Non-pigmented ciliary epithelial cell (primary cell): ENCODE results near the gene SLC7A8.

Experiments used
- DNase-seq: peaks from one replicate; pipeline ENCODE4 v3.0.0-alpha.2; 2010; ENCODE audit warnings: low read depth

Gene SLC7A8

GRCh38 chr14:23158779-23159178 is 24.7 kb downstream of the SLC7A8 start:
- DNase-seq: no peak

GRCh38 chr14:23154964-23155587 is 28.4 kb downstream of the SLC7A8 start:
- peak; percentile 79 for DNase-seq

- no peak for DNase-seq
These were observed 29.3 kb downstream of the SLC7A8 start for GRCh38 chr14:23153851-23154796.

GRCh38 chr14:23151342-23151741 is 32.1 kb downstream of the SLC7A8 start:
- DNase-seq: no peak

GRCh38 chr14:23149745-23150144 is 33.7 kb downstream of the SLC7A8 start:
- DNase-seq: no peak

GRCh38 chr14:23148591-23149249 is 34.7 kb downstream of the SLC7A8 start:
- DNase-seq: no peak

GRCh38 chr14:23147676-23148075 is 35.8 kb downstream of the SLC7A8 start:
- no peak for DNase-seq

- no peak for DNase-seq
These were observed 36.5 kb downstream of the SLC7A8 start for GRCh38 chr14:23146980-23147379.

GRCh38 chr14:23146351-23146910 is 37.0 kb downstream of the SLC7A8 start:
- DNase-seq: no peak

- no peak for DNase-seq
These were observed 37.6 kb downstream of the SLC7A8 start for GRCh38 chr14:23145794-23146350.

- DNase-seq: no peak
These were observed 39.5 kb downstream of the SLC7A8 start for GRCh38 chr14:23143911-23144310.

- no peak for DNase-seq
These were observed 40.6 kb downstream of the SLC7A8 start for GRCh38 chr14:23142826-23143225.

GRCh38 chr14:23141706-23142444 is 41.6 kb downstream of the SLC7A8 start:
- DNase-seq: no peak

GRCh38 chr14:23140371-23140770 is 43.1 kb downstream of the SLC7A8 start:
- no peak for DNase-seq

- no peak for DNase-seq
These were observed 43.6 kb downstream of the SLC7A8 start for GRCh38 chr14:23139874-23140273.

- no peak for DNase-seq
These were observed 45.5 kb downstream of the SLC7A8 start for GRCh38 chr14:23137813-23138535.

GRCh38 chr14:23137192-23137812 is 46.2 kb downstream of the SLC7A8 start:
- DNase-seq: no peak

GRCh38 chr14:23136566-23137133 is 46.8 kb downstream of the SLC7A8 start:
- DNase-seq: no peak

GRCh38 chr14:23132970-23133369 is 50.5 kb downstream of the SLC7A8 start:
- DNase-seq: no peak

- no peak for DNase-seq
These were observed 52.0 kb downstream of the SLC7A8 start for GRCh38 chr14:23131482-23131881.
